ENCODE data around the gene LPP. TPM values are rescaled to one million over a fixed set of nuclear protein-coding genes. Genes with fewer than 3 reads are reported as not detected.

LPP gene
- total and polyA plus RNA-seq, 2 of the 13 experiments (the other 11 are each of a cell fraction or from before 2014, with no cell fraction given) = 19.2 to 29.9 TPM

- TF ChIP-seq MAX (IDR thresholded peaks at IDR 0.05) = peak; percentile 37; the same call in 1 of the 2 replicates
- no peak for TF ChIP-seq NCOA5 (CRISPR knock-in tag; IDR thresholded peaks at IDR 0.05)
- peak; percentile 58 for TF ChIP-seq TCF7L2 (IDR thresholded peaks at IDR 0.05; ENCODE audit: low read depth, low read length)
- peak; percentile 83 for TF ChIP-seq PRDM10 (CRISPR knock-in tag; IDR thresholded peaks at IDR 0.05; ENCODE audit: low read depth)
- peak; percentile 95 for TF ChIP-seq ATF3 (CRISPR knock-in tag; IDR thresholded peaks at IDR 0.05)
- peak; percentile 69; the same call in 1 of the 2 replicates for TF ChIP-seq FOXA1 (IDR thresholded peaks at IDR 0.05)
- TF ChIP-seq FOXA1 (CRISPR knock-in tag; IDR thresholded peaks at IDR 0.05) = peak; percentile 95
- TF ChIP-seq ATF4 (CRISPR knock-in tag; IDR thresholded peaks at IDR 0.05) = peak in 1 of 2 experiments; percentile 87; a peak in 2 of 4 replicates
- TF ChIP-seq FOXC1 (CRISPR knock-in tag; IDR thresholded peaks at IDR 0.05; ENCODE audit: borderline replicate concordance) = no peak; the same call in 1 of the 2 replicates
- no peak for TF ChIP-seq BORCS8-MEF2B (CRISPR knock-in tag; IDR thresholded peaks at IDR 0.05)
- no peak for TF ChIP-seq HOXA9 (CRISPR knock-in tag; IDR thresholded peaks at IDR 0.05; ENCODE audit: borderline replicate concordance)
- peak; percentile 58; the same call in 1 of the 2 replicates for TF ChIP-seq ZSCAN20 (CRISPR knock-in tag; IDR thresholded peaks at IDR 0.05; ENCODE audit: borderline replicate concordance)
- TF ChIP-seq GTF2F1 (IDR thresholded peaks at IDR 0.05; ENCODE audit: low read length) = no peak
- TF ChIP-seq ZNF224 (CRISPR knock-in tag; IDR thresholded peaks at IDR 0.05) = no peak
- peak; percentile 44; the same call in 1 of the 2 replicates for TF ChIP-seq ZNF788 (CRISPR knock-in tag; IDR thresholded peaks at IDR 0.05; ENCODE audit: borderline replicate concordance)
- no peak for TF ChIP-seq ZNF660 (CRISPR knock-in tag; IDR thresholded peaks at IDR 0.05; ENCODE audit: borderline replicate concordance, low read depth)
- TF ChIP-seq KLF11 (CRISPR knock-in tag; IDR thresholded peaks at IDR 0.05) = peak; percentile 81; the same call in 1 of the 2 replicates
- TF ChIP-seq RARA (CRISPR knock-in tag; IDR thresholded peaks at IDR 0.05) = peak; percentile 97
- TF ChIP-seq RXRB (CRISPR knock-in tag; IDR thresholded peaks at IDR 0.05; ENCODE audit: borderline replicate concordance) = peak; percentile 97
- TF ChIP-seq CREB3 (CRISPR knock-in tag; IDR thresholded peaks at IDR 0.05) = peak; percentile 54; the same call in 1 of the 2 replicates
- no peak for TF ChIP-seq ZNF569 (CRISPR knock-in tag; IDR thresholded peaks at IDR 0.05; ENCODE audit: borderline replicate concordance)
- no peak for TF ChIP-seq ZSCAN5A (CRISPR knock-in tag; IDR thresholded peaks at IDR 0.05; ENCODE audit: borderline replicate concordance)
- TF ChIP-seq ZNF329 (CRISPR knock-in tag; IDR thresholded peaks at IDR 0.05; ENCODE audit: low read depth) = no peak
Measured at GRCh38 chr3:188294823-188295487, 141.0 kb downstream of the LPP start (continued).
